Activated CD4-positive, alpha-beta memory T cell treated with anti-CD3 and anti-CD28 coated beads for 36 hours (primary cell): ENCODE measurements around the gene TTLL1. TPM values are rescaled to one million over a fixed set of nuclear protein-coding genes. Genes with fewer than 3 reads are reported as not detected.
"Not testable (repeated sequence)": the region's sequence is repeated elsewhere in the genome, so short reads cannot be mapped to it uniquely, and the experiment has no call there.

Experiments
- CTCF ChIA-PET: fragments of 350-600 bp; sonication (Branson Sonifier 250); formaldehyde crosslinking; loops from one replicate; lab custom pipeline; 2021; ENCODE audit warnings: antibody characterized with exemption, inconsistent platforms; lab: Charles Lee
- POLR2A ChIA-PET: fragments of 350-600 bp; sonication (Branson Sonifier 250); formaldehyde crosslinking; loops from one replicate; lab custom pipeline; 2021; ENCODE audit warnings: antibody characterized with exemption; lab: Charles Lee
- DNase-seq: peaks from one replicate; pipeline ENCODE4 v3.0.0-alpha.2; 2020
- H3K27ac Mint-ChIP-seq: one replicate; pipeline ENCODE4 v1.8.0; 2021; ENCODE audit warnings: mixed read lengths
- H3K27me3 Mint-ChIP-seq: one replicate; pipeline ENCODE4 v1.8.0; 2021; ENCODE audit warnings: mixed read lengths
- H3K36me3 Mint-ChIP-seq: one replicate; pipeline ENCODE4 v1.8.0; 2021; ENCODE audit warnings: mixed read lengths
- H3K4me1 Mint-ChIP-seq: one replicate; pipeline ENCODE4 v1.8.0; 2021; ENCODE audit warnings: low read depth, mixed read lengths
- H3K4me3 Mint-ChIP-seq: one replicate; pipeline ENCODE4 v1.8.0; 2021; ENCODE audit warnings: mild to moderate bottlenecking, mixed read lengths
- H3K9me3 Mint-ChIP-seq: one replicate; pipeline ENCODE4 v1.8.0; 2021; ENCODE audit warnings: mixed read lengths
- intact Hi-C: fragments of 100-400 bp; cut with micrococcal nuclease; formaldehyde crosslinking; loops from one replicate; pipeline ENCODE4 v1.15.1; 2023
- total RNA-seq, 2 experiments: library from RNA; stranded (reverse); gene quantifications; one replicate each; pipeline ENCODE4 v1.2.3, GENCODE V29; 2021

TTLL1 gene
- total RNA-seq, 2 experiments from 2014 or later: 6.1 to 6.7 TPM

GRCh38 chr22:42995654-42996053, 93.5 kb downstream of the TTLL1 start:
- POLR2A ChIA-PET, CTCF ChIA-PET: not testable (repeated sequence)

DNA sequence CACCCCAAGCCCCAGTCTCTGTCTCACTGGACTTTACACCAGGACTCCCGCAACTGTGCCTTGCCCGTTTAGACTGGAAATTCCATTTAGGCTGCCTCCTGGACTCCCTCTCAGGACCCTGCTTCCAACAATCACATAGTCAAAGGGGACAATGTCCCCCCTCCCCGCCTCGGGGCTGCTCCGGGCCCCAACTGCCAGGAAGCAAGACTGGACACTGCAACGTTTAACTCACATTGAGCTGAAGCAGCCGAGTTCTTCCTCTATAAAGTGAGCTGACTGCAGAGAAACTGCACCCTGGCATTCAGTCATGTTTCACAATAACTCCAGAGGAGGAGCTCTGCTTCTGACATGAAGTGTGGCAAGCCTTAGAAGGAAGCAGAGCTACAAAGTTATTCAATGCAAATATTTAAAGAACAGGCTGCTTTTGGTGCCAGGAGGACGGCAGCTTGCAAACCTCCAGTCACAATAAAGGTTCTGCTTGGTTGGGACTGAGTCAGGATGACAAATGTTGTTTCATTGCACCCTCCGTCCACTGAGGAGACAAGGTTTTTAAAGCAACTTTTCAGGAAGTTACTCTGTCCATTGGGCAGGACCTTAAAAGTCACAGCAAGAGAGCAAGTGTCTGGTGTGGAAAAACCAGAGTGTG, 94.2 kb downstream of the TTLL1 start:
- no peak overlapping the region for H3K27ac Mint-ChIP-seq
- no peaks in the 10 kb centered on the region for H3K9me3 Mint-ChIP-seq
- no peak for DNase-seq
- H3K36me3 Mint-ChIP-seq: peaks cover 7% of the 10 kb centered on the region
- H3K27me3 Mint-ChIP-seq: no peaks in the 10 kb centered on the region
- H3K4me1 Mint-ChIP-seq: peaks cover 45% of the 10 kb centered on the region
- ChIA-PET CTCF (interaction anchor here (1.4 kb wide), 1 partner anchor 39 kb away, joined by 3 read pairs; no protein-coding TSS in a partner anchor), POLR2A (no interaction called here)
- H3K4me3 Mint-ChIP-seq: no peak overlapping the region
- intact Hi-C loops: no loop called here

More at GRCh38 chr22:42995654-42996053, 93.5 kb downstream of the TTLL1 start:
- H3K9me3 Mint-ChIP-seq, DNase-seq, H3K36me3 Mint-ChIP-seq, intact Hi-C loops, H3K4me3 Mint-ChIP-seq, H3K27me3 Mint-ChIP-seq, H3K27ac Mint-ChIP-seq: not testable (repeated sequence)
- H3K4me1 Mint-ChIP-seq: peaks cover 46% of the 10 kb centered on the region

DNA sequence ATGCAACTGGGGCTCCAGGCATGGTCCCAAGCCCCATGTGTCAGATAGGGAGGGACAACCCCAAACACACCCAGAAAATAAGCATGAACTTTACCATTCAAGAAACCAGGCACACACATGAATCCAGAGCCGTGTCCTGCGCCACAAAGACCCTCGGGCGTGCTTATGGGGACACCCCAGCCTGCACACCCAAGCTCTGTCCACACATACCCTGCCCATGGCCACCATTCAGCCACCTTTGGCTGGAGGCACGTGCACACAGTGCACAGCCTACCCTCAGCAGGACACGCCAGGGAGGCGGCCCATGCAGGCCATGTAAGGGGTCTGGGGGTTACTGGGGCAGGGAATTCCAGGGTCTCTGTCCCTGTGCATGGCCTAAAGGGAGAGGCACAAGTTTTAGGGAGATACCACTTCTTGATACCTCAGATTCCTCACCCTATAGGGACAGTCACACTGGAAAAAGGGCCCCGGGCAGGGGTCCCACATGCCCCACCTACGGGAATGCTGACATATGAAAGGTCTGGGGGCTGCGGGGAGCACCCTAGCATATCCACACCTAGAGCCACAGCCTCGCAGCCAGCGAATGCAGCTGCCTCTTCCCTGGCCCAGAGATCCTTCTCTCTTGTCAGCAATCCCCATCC, 94.8 kb downstream of the TTLL1 start:
- no peak for DNase-seq
- intact Hi-C loops: no loop called here
- Mint-ChIP-seq H3K9me3 (no peaks in the 10 kb centered on the region), H3K36me3 (peaks cover 7% of the 10 kb centered on the region), H3K27ac (no peak overlapping the region), H3K4me3 (no peak overlapping the region), H3K4me1 (peaks cover 38% of the 10 kb centered on the region), H3K27me3 (no peaks in the 10 kb centered on the region)
- CTCF ChIA-PET: interaction anchor here (1.4 kb wide), 1 partner anchor 40 kb away, joined by 3 read pairs; no protein-coding TSS in a partner anchor
- POLR2A ChIA-PET: interaction anchor here (1.0 kb wide), 1 partner anchor 92 kb away, joined by 3 read pairs; no protein-coding TSS in a partner anchor

DNA sequence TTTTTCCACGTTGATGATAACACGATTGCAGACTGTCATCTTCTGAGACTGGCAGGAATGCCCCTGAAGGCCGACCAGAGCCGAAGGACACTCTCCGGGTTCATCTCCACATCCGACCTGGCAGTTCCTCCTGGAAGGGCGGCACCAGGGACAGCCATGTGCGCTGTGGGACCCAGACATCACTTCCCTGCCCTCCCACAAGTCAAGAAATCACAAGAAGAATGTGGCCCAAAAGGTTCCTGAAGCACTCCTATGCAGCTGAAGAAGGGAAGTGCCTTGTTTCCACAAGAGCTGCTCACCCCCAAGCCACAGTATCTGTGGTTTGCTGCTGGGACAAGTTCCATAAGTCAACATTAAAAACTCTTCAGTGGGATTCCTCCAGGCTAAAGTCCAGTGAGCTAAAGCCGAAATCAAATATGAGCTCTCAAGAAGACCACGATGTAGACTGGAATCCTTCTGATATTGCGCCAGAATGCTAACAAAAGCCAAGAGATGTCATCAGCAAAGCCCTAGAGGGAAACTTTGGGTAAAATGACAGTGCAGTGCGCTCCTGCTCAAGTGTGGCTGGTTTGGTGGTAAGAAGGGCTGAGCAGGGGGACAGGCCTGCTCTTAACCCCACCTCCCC, 95.4 kb downstream of the TTLL1 start:
- no peak for DNase-seq
- ChIA-PET CTCF (interaction anchor here (1.4 kb wide), 1 partner anchor 41 kb away, joined by 3 read pairs; no protein-coding TSS in a partner anchor), POLR2A (interaction anchor here (1.0 kb wide), 1 partner anchor 91 kb away, joined by 3 read pairs; no protein-coding TSS in a partner anchor)
- intact Hi-C loops: no loop called here
- Mint-ChIP-seq H3K4me3 (no peak overlapping the region), H3K27ac (no peak overlapping the region), H3K4me1 (peaks cover 32% of the 10 kb centered on the region), H3K36me3 (peaks cover 7% of the 10 kb centered on the region), H3K27me3 (no peaks in the 10 kb centered on the region), H3K9me3 (no peaks in the 10 kb centered on the region)

DNA sequence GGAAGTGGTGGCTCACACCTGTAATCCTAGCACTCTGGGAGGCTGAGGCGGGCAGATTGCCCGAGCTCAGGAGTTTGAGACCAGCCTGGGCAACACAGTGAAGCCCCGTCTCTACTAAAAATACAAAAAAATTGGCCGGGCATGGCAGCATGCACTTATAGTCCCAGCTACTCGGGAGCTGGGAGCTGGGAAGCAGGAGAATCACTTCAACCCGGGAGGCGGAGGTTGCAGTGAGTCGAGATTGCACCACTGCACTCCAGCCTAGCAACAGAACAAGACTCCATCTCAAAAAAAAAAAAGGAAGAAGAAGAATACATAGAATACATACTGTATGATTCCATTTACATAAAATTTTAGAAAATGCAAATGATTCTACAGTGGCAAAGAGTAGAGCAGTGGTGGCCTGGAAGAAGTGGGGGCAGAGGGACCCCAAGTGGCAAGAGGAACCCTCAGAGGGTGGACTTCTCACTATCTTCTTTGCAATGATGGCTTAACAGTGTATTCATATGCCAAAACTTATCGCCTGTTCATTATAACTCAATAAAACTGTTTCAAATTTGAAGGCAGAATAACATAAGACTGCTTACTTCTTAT, 96.2 kb downstream of the TTLL1 start:
- CTCF ChIA-PET: no interaction called here
- Mint-ChIP-seq H3K27me3 (no peaks in the 10 kb centered on the region), H3K4me3 (no peak overlapping the region), H3K27ac (no peak overlapping the region), H3K9me3 (no peaks in the 10 kb centered on the region), H3K36me3 (peaks cover 7% of the 10 kb centered on the region), H3K4me1 (peaks cover 24% of the 10 kb centered on the region)
- no peak for DNase-seq
- POLR2A ChIA-PET: no interaction called here
- intact Hi-C loops: no loop called here

DNA sequence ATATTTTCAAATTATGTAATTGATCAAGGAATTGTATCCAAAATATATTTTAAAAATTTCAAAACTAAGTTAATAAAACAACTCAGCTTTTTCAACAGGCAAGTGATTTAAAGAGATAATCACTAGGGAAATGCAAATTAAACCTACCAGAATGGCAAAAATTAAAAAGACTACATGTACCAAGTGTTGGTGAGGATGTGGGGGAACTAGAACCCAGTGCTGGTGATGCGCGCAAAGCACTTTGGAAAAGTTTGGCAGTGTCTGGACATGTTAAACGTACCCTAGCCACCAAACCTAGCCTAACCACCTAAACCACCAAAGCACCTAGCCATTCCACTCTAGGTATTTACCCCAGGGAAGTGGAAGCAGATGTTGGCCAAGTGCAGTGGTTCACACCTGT, 97.1 kb downstream of the TTLL1 start:
- H3K36me3 Mint-ChIP-seq: peaks cover 7% of the 10 kb centered on the region
- ChIA-PET POLR2A (no interaction called here), CTCF (no interaction called here)
- H3K27me3 Mint-ChIP-seq: no peaks in the 10 kb centered on the region
- no peak for DNase-seq
- no peak overlapping the region for H3K27ac Mint-ChIP-seq
- H3K4me1 Mint-ChIP-seq: peaks cover 18% of the 10 kb centered on the region
- H3K4me3 Mint-ChIP-seq: no peak overlapping the region
- no peaks in the 10 kb centered on the region for H3K9me3 Mint-ChIP-seq
- intact Hi-C loops: no loop called here

DNA sequence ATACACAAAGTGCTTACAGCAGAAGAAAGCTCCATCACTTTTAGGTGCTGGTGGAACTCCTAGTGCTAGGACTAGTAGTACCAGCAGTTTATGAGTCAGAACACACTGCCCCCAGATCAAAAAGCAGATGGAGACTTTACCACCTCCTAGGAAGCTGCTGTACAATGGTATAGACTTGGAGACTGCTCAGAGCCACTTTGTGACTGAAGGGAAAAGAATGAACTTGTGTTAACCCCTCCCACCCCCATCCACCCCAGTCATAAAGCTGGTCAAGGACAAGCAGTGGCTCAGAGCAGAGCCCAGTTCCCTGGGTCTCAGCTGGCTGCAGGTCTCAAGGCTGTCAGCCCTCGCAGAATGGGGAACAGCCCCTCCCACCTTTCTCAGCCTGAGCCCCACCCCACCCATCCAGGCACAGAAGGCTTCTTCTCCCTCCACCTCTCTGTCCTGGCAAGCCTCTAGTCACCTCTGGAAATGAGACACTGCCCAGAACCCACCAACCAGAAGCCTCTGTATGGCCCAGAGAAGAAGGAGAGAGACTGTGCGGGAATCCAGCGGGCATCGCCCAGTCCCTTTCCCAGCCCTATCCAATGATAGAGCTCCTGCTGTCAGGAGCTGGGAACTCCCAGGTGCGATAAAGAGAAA, 98.1 kb downstream of the TTLL1 start:
- CTCF ChIA-PET: interaction anchor here (0.6 to 1.2 kb wide), 2 partner anchors 11 to 43 kb away, joined by 3 to 4 read pairs; no protein-coding TSS in a partner anchor
- no peak overlapping the region for H3K4me3 Mint-ChIP-seq
- H3K27ac Mint-ChIP-seq: no peak overlapping the region
- peaks cover 7% of the 10 kb centered on the region for H3K36me3 Mint-ChIP-seq
- H3K4me1 Mint-ChIP-seq: peaks cover 18% of the 10 kb centered on the region
- POLR2A ChIA-PET: interaction anchor here (1.0 kb wide), 1 partner anchor 9 kb away, joined by 3 read pairs; no protein-coding TSS in a partner anchor
- DNase-seq: no peak
- intact Hi-C loops: no loop called here
- H3K9me3 Mint-ChIP-seq: no peaks in the 10 kb centered on the region
- H3K27me3 Mint-ChIP-seq: no peaks in the 10 kb centered on the region

- CTCF ChIA-PET: interaction anchor here (1.2 kb wide), 1 partner anchor 43 kb away, joined by 4 read pairs; no protein-coding TSS in a partner anchor
- intact Hi-C loops: no loop called here
These were observed 98.9 kb downstream of the TTLL1 start for GRCh38 chr22:42990131-42990838.

More at GRCh38 chr22:42990131-42990838, 98.9 kb downstream of the TTLL1 start:
- Mint-ChIP-seq H3K4me1 (peaks cover 17% of the 10 kb centered on the region), H3K36me3 (peaks cover 7% of the 10 kb centered on the region), H3K9me3 (no peaks in the 10 kb centered on the region), H3K4me3 (no peak overlapping the region), H3K27me3 (no peaks in the 10 kb centered on the region), H3K27ac (no peak overlapping the region)
- no peak for DNase-seq
- POLR2A ChIA-PET: interaction anchor here (1.0 kb wide), 1 partner anchor 10 kb away, joined by 3 read pairs; no protein-coding TSS in a partner anchor

Other genes starting within 250 kb of the TTLL1 start
- 10 to 100 TPM; 40.6 to 45.5 TPM for gene ARFGAP3, start 232.1 kb downstream of the TTLL1 start, total RNA-seq
- gene PACSIN2, start 74.2 kb downstream of the TTLL1 start, total RNA-seq: 10 to 100 TPM; 35.0 to 35.9 TPM
- 1 to 10 TPM; 4.1 to 4.5 TPM for gene BIK, start 21.4 kb upstream of the TTLL1 start, total RNA-seq
- 10 to 100 TPM; 14.3 to 15.3 TPM for gene MCAT, start 54.0 kb upstream of the TTLL1 start, total RNA-seq
- gene TSPO, start 62.2 kb upstream of the TTLL1 start, total RNA-seq: 100 to 1,000 TPM; 131 to 143 TPM
- gene TTLL12, start 97.7 kb upstream of the TTLL1 start, total RNA-seq: 10 to 100 TPM; 64.4 to 67.0 TPM